Ammon's horn (tissue), 1 donor: ENCODE data around the gene ANAPC2.
A peak's percentile ranks its signal among the peaks of the same experiment; 100 is the strongest.

Experiments used
- DNase-seq: peaks from one replicate; pipeline ENCODE4 v3.0.0-alpha.2; 2016; ENCODE audit warnings: low spot score

The ANAPC2 gene

DNA sequence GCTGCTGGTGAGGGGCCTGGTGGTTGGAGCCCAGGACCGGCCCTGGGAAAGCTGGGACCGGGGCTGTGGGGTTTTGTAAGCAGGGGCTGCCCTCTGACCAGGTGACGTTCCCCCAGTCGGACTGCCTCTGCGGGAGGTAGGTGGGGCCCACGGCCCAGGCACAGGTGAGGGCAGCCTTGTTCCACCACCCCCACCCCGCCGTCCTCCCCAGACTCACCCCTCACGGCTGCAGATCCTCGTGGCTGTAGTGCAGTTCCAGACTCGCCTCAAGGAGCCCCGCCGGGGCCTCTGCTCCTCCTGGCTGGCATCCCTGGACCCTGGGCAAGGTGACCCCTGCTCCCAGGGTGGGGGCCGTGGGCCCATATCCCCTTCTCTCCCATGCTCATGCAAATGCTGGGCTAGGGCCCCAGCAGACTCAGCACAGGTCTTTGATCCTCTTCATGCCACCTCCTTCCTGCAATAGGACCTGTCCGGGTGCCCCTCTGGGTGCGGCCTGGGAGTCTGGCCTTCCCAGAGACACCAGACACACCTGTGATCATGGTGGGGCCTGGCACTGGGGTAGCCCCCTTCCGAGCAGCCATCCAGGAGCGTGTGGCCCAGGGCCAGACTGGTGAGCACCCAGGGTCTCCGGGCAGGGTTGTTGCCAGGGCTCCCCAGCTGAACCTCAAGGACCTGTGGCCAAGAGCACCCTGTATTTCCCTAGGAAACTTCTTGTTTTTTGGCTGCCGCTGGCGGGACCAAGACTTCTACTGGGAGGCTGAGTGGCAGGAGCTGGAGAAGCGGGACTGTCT lies 27.0 kb upstream of the ANAPC2 start:
- DNase-seq, result no peak

DNA sequence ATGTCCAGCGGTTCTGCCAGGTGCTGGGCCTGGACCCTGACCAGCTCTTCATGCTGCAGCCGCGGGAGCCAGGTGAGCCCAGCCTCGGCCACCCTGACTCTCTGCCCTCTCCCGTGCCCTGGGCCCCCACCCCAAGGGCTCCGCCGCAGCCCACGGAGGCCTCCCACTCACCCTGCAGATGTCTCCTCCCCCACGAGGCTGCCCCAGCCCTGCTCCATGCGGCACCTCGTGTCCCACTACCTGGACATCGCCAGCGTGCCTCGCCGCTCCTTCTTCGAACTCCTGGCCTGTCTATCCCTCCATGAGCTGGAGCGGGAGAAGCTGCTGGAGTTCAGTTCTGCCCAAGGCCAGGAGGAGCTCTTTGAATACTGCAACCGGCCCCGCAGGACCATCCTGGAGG lies 26.3 kb upstream of the ANAPC2 start:
- no peak for DNase-seq

DNA sequence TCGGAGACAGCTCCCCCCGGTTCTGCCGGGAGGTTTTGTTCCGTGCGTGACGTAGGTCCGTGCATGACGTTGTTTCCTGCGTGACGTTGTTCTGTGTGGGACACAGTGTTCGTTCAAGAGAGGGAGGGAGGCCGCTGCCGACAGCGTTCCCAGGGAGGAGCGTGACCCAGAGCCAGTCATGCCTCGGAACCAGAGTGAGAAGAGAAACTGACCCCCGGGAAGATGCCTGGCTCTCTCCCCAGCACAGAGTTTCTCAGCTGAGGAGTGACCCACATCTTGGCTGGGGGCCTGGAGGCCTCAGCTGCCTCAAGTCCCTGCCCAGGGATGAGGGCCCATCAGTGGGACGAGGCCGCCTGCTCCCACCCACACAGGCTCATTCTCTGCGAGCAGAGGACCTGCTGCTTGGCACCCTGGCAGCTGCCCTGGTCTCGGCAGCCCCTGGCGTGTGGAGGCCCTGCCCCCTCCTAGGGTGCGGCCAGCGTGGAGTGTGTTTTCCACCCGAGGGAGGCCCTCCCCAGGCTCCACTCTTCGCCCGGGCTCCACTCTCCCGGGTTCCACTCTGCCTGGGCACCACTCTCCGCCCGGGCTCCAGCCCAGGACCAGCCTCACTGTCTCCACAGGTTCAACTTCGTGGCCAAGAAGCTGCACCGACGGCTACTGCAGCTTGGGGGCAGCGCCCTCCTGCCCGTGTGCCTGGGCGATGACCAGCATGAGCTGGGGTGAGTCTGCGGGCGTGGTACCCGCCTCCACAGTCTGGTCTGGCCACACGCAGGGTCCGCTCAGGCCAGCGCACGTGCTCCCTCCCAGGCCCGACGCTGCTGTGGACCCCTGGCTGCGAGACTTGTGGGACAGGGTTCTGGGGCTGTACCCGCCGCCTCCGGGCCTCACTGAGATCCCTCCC lies 25.1 kb upstream of the ANAPC2 start:
- no peak for DNase-seq

DNA sequence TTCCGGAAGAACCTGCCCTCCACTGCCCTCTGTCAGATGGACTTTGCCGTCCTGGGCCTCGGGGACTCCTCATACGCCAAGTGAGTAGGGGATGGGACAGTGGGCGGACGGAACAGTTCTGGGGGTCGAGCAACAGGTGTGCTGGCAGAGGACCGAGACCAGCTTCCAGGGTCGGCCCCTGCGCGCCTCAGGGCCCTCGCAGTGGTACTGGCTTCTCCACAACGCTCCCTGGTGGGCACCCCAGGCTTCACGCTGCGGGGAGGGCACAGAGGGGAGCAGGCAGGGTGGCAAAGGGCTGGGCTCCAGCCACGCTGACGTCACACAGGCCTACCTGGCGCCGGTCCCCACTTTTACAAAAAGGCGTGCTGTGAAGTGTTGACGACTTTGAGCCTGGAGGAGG lies 24.2 kb upstream of the ANAPC2 start:
- DNase-seq, result no peak

DNA sequence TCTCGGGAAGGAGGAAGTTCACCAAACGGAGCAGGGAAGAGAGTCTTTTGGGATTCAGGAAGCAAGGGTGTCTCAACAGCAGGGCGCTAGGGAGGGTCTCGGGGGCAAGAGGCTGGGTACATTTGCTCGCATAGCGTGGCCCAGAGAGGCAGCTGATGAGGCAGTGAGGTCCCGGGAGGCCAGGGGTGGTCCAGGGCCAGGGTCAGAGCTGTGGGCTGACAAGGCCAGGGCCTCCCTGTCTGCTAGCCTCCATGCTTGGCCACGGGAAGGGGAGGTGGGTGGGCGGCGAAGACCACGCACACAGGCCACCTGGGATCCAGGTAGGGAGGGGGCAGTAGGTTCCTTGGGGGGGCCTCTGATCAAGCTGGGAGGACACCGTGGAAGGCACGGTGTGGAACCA lies 23.2 kb upstream of the ANAPC2 start:
- DNase-seq, result no peak

DNA sequence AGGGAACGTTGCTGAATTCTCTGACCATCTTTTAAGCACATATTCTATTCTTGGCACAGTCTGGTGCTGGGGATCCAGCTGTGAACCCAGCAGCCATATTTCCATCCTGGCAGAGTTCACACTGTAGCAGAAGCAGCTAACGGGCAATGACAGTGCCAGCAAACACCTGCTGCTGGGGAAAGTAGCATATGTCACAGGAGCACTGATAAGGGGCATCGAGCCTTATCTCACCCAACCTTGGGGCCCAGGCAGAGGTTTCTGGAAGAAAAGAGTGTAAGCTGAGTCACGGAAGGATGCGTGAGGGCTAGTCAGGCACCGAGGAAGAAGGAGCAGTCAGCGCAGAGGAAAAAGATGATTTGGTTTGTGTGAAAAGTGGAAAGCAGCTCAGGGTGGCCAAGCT lies 18.2 kb upstream of the ANAPC2 start:
- DNase-seq, result no peak

DNA sequence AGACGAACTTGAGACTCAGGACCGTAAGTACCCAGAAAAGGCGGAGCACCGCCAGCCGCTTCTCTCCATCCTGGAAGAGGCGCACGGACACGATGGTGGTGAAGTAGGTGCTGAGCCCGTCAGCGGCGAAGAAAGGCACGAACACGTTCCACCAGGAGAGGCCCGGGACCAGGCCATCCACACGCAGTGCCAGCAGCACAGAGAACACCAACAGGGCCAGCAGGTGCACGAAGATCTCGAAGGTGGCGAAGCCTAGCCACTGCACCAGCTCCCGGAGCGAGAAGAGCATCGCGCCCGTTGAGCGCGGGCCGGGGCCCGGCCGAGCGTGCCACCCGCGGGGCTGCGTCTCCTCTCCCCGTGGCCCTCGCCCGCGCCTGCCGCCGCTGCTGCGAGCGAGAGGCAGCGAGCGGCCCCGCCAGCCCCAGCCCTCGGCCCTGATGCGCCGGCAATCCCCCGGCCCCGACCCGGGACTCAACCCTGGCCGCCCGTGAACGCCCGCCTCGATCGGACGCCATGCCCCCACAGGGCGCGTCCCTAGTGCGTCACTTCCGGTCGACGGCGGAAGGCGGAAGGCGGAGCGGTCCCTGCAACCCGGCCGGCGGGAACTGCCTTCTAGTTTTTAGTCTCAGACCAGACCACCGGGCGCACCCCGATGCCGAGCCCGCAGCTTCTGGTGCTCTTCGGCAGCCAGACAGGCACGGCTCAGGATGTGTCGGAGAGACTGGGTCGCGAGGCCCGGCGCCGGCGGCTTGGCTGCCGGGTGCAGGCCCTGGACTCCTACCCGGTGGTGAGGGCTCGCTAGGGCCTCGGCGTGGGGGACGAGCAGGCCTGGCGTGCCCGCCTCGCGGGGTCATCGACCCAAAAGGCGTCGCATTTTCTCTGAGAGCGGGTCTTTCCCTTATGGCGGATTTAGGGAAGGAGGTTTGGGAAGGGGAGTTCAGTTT lies 17.0 kb upstream of the ANAPC2 start, which contains the start of the genes NDOR1 and TMEM203:
Gene NDOR1, plus strand, starts transcription at position 575 of the 944 bp plus-strand sequence. Its CDS starts 78 bp downstream, at position 653.
Gene TMEM203, minus strand, starts transcription at position 523 of the 944 bp plus-strand sequence. Its CDS starts 234 bp downstream, at position 289.
- peak; percentile 94 for DNase-seq

DNA sequence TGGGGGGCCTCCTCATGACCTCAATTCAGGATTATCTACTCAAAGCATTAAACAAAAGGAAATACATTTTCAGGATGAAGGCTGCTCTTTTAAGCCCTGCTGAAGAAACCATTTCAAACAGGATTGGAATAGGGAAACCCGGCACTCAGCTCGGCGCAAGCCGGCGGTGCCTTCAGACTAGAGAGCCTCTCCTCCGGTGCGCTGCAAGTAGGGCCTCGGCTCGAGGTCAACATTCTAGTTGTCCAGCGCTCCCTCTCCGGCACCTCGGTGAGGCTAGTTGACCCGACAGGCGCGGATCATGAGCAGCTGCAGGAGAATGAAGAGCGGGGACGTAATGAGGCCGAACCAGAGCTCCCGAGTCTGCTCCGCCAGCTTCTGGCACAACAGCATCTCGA lies 16.4 kb upstream of the ANAPC2 start:
- DNase-seq, result no peak

DNA sequence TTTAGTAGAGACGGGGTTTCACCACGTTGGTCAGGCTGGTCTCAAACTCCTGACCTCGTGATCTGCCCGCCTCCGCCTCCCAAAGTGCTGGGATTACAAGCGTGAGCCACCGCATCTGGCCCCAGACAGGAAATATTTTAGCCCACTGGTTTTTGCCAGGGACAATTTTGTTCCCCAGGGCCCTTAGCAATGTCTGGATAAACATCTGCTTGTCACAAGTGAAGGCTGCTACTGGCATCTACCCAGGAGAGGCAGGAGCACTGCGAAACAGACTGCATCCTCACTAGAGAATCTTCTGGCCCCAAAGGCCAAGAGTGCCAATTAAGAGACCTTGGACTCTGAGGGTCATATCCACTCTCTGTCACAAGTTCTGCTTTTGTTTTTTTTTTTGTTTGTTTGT lies 14.6 kb upstream of the ANAPC2 start:
- DNase-seq, result no peak

DNA sequence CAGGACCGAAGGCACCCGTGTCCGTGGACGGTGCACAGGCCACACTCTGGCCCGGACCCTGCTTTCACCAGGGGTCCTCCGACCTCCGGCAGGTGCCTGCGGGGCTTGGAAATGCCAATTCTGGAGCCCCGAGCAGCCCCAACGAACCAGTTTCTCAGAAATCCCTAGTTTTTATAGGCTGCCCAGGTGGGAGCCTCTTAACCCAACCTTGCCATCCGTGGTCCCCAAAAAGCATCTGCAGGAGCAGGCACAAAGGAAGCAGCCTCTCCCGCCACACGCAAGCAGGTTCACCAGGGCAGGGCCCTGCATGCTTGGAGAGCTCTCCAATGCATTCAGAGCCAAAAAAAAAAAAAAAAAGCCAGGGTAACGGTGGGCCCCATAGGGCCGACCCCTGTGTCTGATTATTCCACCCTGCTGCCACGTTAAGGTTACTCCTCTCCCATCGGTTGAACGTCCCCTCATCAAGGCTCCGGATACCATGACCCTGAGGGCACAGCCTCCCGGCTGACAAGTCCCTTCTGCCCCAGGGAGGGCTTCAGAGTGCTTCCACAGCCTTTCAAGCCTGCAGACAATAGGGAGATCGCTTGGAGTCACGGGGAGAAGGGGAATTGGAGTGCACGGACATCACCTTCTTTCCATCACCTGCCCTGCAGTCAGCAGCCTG lies 13.0 kb upstream of the ANAPC2 start:
- no peak for DNase-seq

DNA sequence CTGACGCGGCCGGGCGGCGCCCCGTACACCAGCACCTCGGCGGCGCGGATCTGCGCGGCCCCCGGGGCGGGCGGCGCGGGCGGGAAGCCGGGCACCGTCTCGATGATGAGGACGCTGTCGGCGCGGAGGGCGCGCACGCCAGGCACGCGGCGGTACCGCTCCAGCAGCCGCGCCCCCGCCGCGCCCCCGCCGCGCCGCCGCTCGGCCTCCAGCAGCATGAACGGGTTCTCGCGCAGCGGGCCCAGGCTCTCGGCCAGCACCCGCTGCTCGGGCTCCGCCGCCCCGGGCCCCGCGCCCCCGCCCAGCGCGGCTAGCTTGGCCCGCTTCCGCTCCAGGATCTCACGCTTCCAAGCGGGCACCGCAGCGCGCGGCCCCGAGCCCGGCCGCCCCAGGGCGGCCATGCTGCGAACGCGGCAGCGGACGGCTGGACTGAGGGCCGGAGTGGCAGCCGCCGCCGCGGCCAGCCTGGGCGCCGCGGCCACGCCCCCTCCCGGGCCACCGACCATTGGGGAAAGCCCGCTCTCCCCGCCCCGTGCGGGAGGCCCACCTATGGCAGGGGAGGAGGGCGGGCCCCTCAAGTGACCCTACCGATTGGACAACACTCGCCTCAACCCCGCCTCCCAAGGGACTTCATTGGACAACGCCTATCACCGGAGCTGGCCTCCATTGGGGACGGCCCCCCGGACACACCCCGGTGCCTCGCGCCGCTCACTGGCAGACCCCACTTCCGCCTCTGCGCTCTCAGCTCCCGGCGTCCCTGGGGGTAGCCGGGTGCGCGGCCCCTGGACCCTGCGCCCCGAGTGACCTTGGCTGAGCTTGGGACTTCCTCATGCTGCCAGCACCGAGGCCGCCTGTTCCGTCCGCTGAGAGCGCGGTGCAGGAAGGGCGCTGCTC lies 12.2 kb upstream of the ANAPC2 start, which contains the start of gene TPRN:
Gene TPRN, minus strand, starts transcription at position 431 of the 894 bp plus-strand sequence. Its CDS starts 30 bp downstream, at position 401.
- peak; percentile 99 for DNase-seq

DNA sequence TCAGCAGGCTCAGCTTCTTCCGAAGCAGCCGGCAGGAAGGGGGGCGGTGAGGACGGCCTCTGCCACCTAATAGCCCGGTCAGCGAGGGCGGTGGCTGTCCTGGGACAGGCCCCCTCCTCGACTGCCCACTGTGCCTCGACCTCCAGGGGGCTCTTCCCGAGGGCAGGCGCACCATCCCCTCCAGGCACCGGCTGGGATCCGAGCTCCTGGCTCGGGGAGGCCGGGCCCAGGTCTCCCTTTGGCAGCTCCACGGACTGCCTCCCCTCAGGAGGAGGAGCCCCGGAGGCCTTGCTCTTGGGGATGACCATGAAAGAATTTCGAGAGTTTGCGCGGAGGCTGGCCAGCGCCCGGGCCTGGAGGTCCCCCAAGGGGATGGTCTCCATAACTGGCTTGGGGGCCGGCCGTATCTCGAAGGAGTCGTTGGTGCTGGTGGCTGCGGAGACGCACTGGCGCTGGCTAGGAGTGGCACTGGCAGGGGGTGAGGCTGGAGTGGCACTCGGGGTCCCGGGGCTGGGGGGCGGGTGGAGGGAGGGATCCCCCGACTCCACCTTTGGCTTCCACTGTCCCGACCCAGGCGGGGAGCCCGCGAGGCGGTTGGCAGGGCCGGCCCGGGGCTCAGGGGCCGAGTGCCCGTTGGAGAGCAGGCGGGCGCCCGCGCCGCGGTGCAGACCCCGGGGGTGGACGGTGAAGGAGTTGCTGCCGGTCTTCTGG lies 11.2 kb upstream of the ANAPC2 start:
- no peak for DNase-seq

DNA sequence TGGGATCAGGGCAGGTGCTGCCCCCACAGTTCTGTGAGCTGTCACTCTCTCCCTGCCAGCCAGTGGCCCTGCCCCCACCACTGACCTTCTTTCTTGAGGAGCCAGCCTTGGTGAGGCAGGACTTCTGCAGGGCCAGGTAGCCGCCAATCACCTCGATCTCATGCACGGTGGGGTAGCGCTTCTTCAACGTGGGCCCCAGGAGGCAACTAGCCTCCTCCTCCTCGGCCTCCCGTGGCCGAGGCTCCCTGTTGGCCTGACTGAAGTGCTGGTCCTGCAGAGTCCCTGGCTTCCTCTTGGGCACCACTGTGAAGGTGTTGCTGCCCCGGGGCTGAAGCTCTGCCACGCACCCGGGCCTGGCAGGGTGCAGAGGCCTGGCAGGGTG lies 10.5 kb upstream of the ANAPC2 start:
- DNase-seq, result no peak

DNA sequence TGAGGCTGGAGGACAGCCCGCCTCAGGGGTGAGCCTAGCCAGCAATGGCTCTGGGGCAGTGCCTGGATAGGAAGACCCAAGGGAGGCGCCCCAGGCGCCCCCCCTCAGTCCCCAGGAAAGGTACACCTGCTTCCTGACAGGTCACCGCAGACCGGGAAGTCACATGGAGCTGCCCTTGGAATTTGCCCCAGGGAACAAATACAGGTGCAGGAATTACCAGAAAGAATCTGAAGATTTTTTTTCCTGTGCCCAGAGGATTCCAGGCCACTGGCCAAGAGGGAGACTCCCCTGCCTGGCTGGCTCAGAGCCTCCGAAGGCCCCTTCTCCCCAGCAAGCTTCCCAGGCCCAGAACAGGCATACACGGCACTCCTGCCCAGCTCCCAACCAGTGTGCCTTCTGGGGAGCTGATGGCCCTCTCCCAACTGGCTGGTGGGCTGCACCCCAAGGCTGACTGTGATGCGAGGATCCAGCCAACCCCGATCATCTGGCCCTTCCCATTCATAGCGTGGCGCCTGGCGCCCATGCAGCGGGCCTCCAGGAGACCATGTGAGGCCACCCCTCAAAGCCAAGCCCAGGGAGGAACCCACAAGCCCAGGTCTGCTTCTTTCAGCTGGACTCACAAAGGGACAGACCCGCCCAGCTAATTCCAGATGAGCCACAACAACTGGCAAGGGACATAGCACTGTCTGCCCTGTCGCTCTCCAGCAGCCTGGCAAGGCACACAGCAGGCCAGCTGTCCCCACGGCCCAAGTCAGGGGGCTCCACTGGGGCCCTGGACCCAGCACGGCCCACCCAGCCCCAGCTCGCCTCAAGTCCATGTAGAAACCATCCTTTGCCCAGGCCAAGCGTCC lies 9.9 kb upstream of the ANAPC2 start:
- DNase-seq, result no peak

DNA sequence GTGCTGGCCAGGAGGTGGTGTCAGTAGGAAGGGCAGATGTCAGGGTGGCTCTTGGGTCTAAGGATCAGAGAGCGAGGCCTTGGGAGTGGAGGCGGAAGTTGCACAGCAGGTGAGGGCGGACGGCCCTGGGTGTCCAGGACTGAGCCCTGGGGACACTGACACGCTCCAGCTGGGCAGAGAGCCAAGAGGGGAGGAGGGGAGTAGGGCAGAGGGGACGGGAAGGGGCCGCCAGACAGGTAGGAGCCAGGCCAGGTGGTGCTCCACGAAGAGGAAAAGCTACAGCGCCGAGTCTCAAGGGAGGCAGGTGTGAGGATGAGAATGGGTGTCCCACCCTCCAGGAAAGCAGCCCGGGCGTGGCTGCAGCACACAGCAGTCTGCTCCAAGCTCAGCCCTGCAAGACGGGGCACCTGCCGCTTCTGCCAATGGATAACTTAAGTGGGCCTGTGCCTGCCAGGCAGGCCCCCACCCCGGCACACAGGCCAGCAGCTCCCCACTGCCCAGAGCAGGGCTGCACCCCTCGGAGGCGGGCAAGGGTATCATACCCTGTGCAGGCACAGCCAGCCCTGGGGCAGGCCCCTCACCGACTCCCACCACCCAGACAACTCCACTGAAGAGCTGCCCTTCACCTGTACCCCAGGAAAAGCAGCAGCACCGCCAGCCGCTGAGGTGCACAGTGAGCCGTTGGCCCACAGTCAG lies 7.3 kb upstream of the ANAPC2 start:
- DNase-seq, result no peak

DNA sequence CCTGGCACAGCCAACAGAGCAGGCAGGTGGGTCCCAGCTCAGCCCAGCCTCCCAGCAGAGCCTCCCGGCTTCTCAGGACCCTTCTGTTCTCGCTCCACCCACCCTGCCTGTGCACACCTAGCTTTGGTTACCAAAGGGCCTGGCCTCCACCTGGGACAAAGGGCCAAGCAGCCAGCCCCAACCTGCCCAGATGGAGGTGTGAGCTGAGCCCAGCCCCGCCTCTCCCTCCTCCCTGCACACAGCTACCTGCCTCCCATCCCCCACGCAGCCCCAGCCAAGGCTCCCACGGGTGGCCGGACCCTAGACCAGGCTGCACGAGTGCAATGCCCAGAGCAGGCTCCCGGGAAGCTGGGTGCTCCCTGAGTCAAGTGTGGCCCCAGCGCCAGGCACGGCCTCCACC lies 6.5 kb upstream of the ANAPC2 start:
- no peak for DNase-seq

DNA sequence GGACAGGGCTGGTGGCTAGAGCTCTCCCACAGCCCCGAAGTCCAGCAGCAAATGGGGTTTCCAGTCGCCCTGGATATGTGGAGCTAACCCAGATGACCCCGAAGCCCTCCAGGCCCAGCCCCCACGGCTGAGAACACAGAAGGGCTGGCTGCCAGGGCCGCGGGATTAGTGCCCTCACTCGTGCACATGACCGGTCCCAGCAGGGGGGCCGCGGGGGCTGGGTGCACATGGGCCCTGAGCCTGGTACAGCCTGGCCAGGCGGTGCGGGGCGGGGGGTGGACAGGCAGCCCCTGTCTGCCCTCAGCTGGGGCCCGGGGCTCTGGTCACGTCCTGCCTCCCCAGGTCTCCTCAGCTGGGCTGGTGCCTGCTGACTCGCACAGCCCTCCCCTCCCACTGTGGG lies 6.0 kb upstream of the ANAPC2 start:
- peak; percentile 93 for DNase-seq

DNA sequence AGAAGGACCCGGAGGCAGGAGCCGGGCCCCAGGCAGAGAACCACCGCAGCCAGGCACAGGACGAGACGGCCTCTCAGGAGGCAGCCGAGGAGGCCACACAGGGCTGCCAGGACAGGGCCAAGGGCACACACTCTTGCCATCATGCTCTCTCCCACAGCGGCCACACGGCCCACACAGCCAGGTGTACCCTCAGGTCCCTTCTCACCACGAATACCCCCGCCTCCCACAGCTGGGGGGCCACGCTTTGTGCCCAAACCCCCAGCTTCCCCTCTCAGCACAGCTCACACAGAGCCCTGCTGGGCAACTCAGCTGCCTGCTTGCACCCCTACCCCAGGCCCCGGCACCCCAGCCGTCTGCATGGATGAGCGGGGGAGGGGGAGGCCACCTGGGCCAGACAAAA lies 5.4 kb upstream of the ANAPC2 start:
- no peak for DNase-seq
